Activated CD8-positive, alpha-beta memory T cell treated with anti-CD3 and anti-CD28 coated beads for 1 hour (primary cell): ENCODE results near the gene RRBP1.

Experiments used
- DNase-seq, 2 donors: peaks; one replicate each; pipeline ENCODE4 v3.0.0-alpha.2; 2020; ENCODE audit warnings: low read depth in 1 of 2; ENCODE audit errors: extremely low read depth in 1 of 2

The RRBP1 gene

GRCh38 chr20:17624551-17625245 lies 57.3 kb downstream of the RRBP1 start:
- no peak for DNase-seq

- no peak for DNase-seq
Measured at GRCh38 chr20:17624070-17624469, 58.0 kb downstream of the RRBP1 start.

GRCh38 chr20:17622851-17623508 lies 59.1 kb downstream of the RRBP1 start:
- no peak for DNase-seq

GRCh38 chr20:17622086-17622850 lies 59.8 kb downstream of the RRBP1 start:
- no peak for DNase-seq

GRCh38 chr20:17621229-17621968 lies 60.6 kb downstream of the RRBP1 start:
- no peak for DNase-seq

GRCh38 chr20:17620371-17621228 lies 61.4 kb downstream of the RRBP1 start:
- no peak for DNase-seq

GRCh38 chr20:17619351-17620093 lies 62.5 kb downstream of the RRBP1 start:
- DNase-seq = no peak

GRCh38 chr20:17618673-17619013 lies 63.4 kb downstream of the RRBP1 start:
- no peak for DNase-seq

GRCh38 chr20:17617868-17618672 lies 64.0 kb downstream of the RRBP1 start:
- no peak for DNase-seq

GRCh38 chr20:17617212-17617867 lies 64.7 kb downstream of the RRBP1 start:
- no peak for DNase-seq

GRCh38 chr20:17616480-17617211 lies 65.4 kb downstream of the RRBP1 start:
- no peak for DNase-seq

- DNase-seq = no peak
Measured at GRCh38 chr20:17615645-17616479, 66.2 kb downstream of the RRBP1 start.

GRCh38 chr20:17614812-17615644 lies 67.0 kb downstream of the RRBP1 start:
- no peak for DNase-seq

- DNase-seq = no peak
Measured at GRCh38 chr20:17614176-17614811, 67.7 kb downstream of the RRBP1 start.
